HEK293 (cell line): ENCODE data around the gene TAS1R2.

Source experiments
- CTCF ChIA-PET: fragments of 350-600 bp; formaldehyde crosslinking; extraction: SDS; loops from one replicate; lab custom pipeline; 2021; ENCODE audit warnings: antibody characterized with exemption; lab: Yijun Ruan, JAX
- POLR2A ChIA-PET: fragments of 300-600 bp; formaldehyde crosslinking; extraction: SDS; loops from one replicate; lab custom pipeline; 2020; ENCODE audit warnings: antibody characterized with exemption, inconsistent platforms; lab: Yijun Ruan, JAX
- H3K27ac ChIP-seq: fragments of 200-500 bp; sonication (Bioruptor generic); 2 replicates; pipeline ENCODE4 v1.5.1; 2014; ENCODE audit warnings: low read depth, low read length, control low read depth, inconsistent platforms; ENCODE audit errors: extremely low read depth
- H3K36me3 ChIP-seq, 2 experiments: fragments of 200-500 bp in 1 of 2; sonication (Bioruptor generic) in 1 of 2; 1 replicate in 1 of 2; 2 replicates in 1 of 2; pipeline ENCODE4 v1.5.1; 2014 to 2017; ENCODE audit warnings: inconsistent platforms in 2 of 2, low read length in 2 of 2; ENCODE audit not compliant: control insufficient read depth in 2 of 2, insufficient read depth in 1 of 2
- H3K4me1 ChIP-seq: fragments of 200-500 bp; sonication (Bioruptor generic); 2 replicates; pipeline ENCODE4 v1.5.1; 2014; ENCODE audit warnings: mild to moderate bottlenecking, low read length, inconsistent platforms; ENCODE audit not compliant: control insufficient read depth, insufficient read depth
- H3K4me3 ChIP-seq: 2 replicates; pipeline ENCODE4 v1.5.1; 2011; ENCODE audit warnings: low read depth, mild to moderate bottlenecking, control low read depth, low read length, moderate library complexity
- H3K9me3 ChIP-seq: fragments of 200-500 bp; sonication (Bioruptor generic); 2 replicates; pipeline ENCODE4 v1.5.1; 2014; ENCODE audit warnings: low read depth, low read length, inconsistent platforms; ENCODE audit not compliant: control insufficient read depth, insufficient read depth
- ATF2 ChIP-seq: fragments of 450-650 bp; formaldehyde crosslinking; IDR thresholded peaks from 2 replicates; pipeline ENCODE4 v1.5.1; 2016; ENCODE audit warnings: missing biosample characterization, missing genetic modification characterization, low read depth
- PBX3 ChIP-seq: sonication (generic); formaldehyde crosslinking; IDR thresholded peaks from 2 replicates; pipeline ENCODE4 v1.8.1; 2022; ENCODE audit warnings: mild to moderate bottlenecking, moderate library complexity, missing genetic modification reagents
- PRDM1 ChIP-seq: fragments of 450-650 bp; formaldehyde crosslinking; IDR thresholded peaks from 2 replicates; pipeline ENCODE4; 2016; ENCODE audit warnings: missing biosample characterization, missing genetic modification characterization
- PRDM4 ChIP-seq: fragments of 450-650 bp; formaldehyde crosslinking; IDR thresholded peaks from 2 replicates; pipeline ENCODE4 v1.5.1; 2017; ENCODE audit warnings: missing biosample characterization, missing genetic modification characterization
- TCF7L2 ChIP-seq: IDR thresholded peaks from 2 replicates; pipeline ENCODE4 v1.6.1; 2011; ENCODE audit warnings: low read depth, mild to moderate bottlenecking, inconsistent platforms, low read length, moderate library complexity, borderline replicate concordance
- ZBTB17 ChIP-seq: fragments of 450-650 bp; formaldehyde crosslinking; IDR thresholded peaks from 2 replicates; pipeline ENCODE4 v1.5.1; 2016; ENCODE audit warnings: missing biosample characterization, missing genetic modification characterization
- ZBTB21 ChIP-seq: fragments of 450-650 bp; formaldehyde crosslinking; IDR thresholded peaks from 2 replicates; pipeline ENCODE4 v1.5.1; 2017; ENCODE audit warnings: missing biosample characterization, missing genetic modification characterization
- ZBTB48 ChIP-seq: fragments of 450-650 bp; formaldehyde crosslinking; IDR thresholded peaks from 2 replicates; pipeline ENCODE4 v1.5.1; 2016; ENCODE audit warnings: missing biosample characterization, missing genetic modification characterization
- ZNF138 ChIP-seq: fragments of 450-650 bp; formaldehyde crosslinking; IDR thresholded peaks from 2 replicates; pipeline ENCODE4 v1.5.1; 2016; ENCODE audit warnings: missing biosample characterization, missing genetic modification characterization, borderline replicate concordance
- ZNF214 ChIP-seq: fragments of 450-650 bp; formaldehyde crosslinking; IDR thresholded peaks from 2 replicates; pipeline ENCODE4 v1.5.1; 2017; ENCODE audit warnings: missing biosample characterization, mild to moderate bottlenecking, missing genetic modification characterization, borderline replicate concordance
- ZNF280C ChIP-seq: fragments of 450-650 bp; formaldehyde crosslinking; IDR thresholded peaks from 2 replicates; pipeline ENCODE4 v1.5.1; 2016; ENCODE audit warnings: missing biosample characterization, missing genetic modification characterization
- ZNF354C ChIP-seq: fragments of 450-650 bp; formaldehyde crosslinking; IDR thresholded peaks from 2 replicates; pipeline ENCODE4 v1.5.1; 2016; ENCODE audit warnings: missing biosample characterization, missing genetic modification characterization, low read depth, borderline replicate concordance
- ZNF416 ChIP-seq: fragments of 450-650 bp; formaldehyde crosslinking; IDR thresholded peaks from 2 replicates; pipeline ENCODE4 v1.5.1; 2016; ENCODE audit warnings: missing biosample characterization, missing genetic modification characterization
- ZNF48 ChIP-seq: fragments of 450-650 bp; formaldehyde crosslinking; IDR thresholded peaks from 2 replicates; pipeline ENCODE4 v1.5.1; 2016; ENCODE audit warnings: missing biosample characterization, missing genetic modification characterization
- ZNF513 ChIP-seq: fragments of 450-650 bp; IDR thresholded peaks from 2 replicates; pipeline ENCODE4 v1.5.1; 2018; ENCODE audit warnings: missing biosample characterization, missing genetic modification characterization
- ZNF654 ChIP-seq: fragments of 450-650 bp; formaldehyde crosslinking; IDR thresholded peaks from 2 replicates; pipeline ENCODE4 v1.5.1; 2016; ENCODE audit warnings: low read depth, missing biosample characterization, missing genetic modification characterization
- ZNF707 ChIP-seq: fragments of 450-650 bp; formaldehyde crosslinking; IDR thresholded peaks from 2 replicates; pipeline ENCODE4 v1.5.1; 2016; ENCODE audit warnings: missing biosample characterization, missing genetic modification characterization
- ZNF777 ChIP-seq: fragments of 450-650 bp; formaldehyde crosslinking; IDR thresholded peaks from 2 replicates; pipeline ENCODE4 v1.5.1; 2017; ENCODE audit warnings: missing biosample characterization, missing genetic modification characterization, borderline replicate concordance
- ZNF792 ChIP-seq: fragments of 450-650 bp; formaldehyde crosslinking; IDR thresholded peaks from 2 replicates; pipeline ENCODE4 v1.5.1; 2016; ENCODE audit warnings: missing biosample characterization, missing genetic modification characterization
- ZNF837 ChIP-seq: fragments of 450-650 bp; formaldehyde crosslinking; IDR thresholded peaks from 2 replicates; pipeline ENCODE4 v1.5.1; 2016; ENCODE audit warnings: missing biosample characterization, missing genetic modification characterization

The TAS1R2 gene

GRCh38 chr1:18859560-18859959, at the start of gene TAS1R2:
TAS1R2 (minus strand) TSS chr1:18859660; CDS start chr1:18859660, 0 bp downstream.
- POLR2A ChIA-PET, result no interaction called here
- no peaks in the 10 kb centered on the region for H3K36me3 ChIP-seq
- TF ChIP-seq ZNF707 (tag by site-specific recombination), result no peak
- TF ChIP-seq PRDM1 (tag by site-specific recombination), result no peak
- TF ChIP-seq ZNF513 (tag by site-specific recombination), result no peak
- TF ChIP-seq ZNF416, result no peak
- no peak for TF ChIP-seq ZBTB48 (tag by site-specific recombination)
- no peak for TF ChIP-seq ZNF777
- no peak for TF ChIP-seq ZNF654 (tag by site-specific recombination)
- TF ChIP-seq ZNF138 (tag by site-specific recombination), result no peak
- no peak for TF ChIP-seq ATF2
- no peak for TF ChIP-seq ZNF48 (tag by site-specific recombination)
- no peak for TF ChIP-seq TCF7L2
- TF ChIP-seq ZNF837, result no peak
- TF ChIP-seq ZBTB17 (tag by site-specific recombination), result no peak
- TF ChIP-seq ZBTB21 (tag by site-specific recombination), result no peak
- TF ChIP-seq ZNF280C, result no peak
- TF ChIP-seq ZNF354C (tag by site-specific recombination), result no peak
- no peak for TF ChIP-seq ZNF792 (tag by site-specific recombination)
- TF ChIP-seq PBX3 (CRISPR knock-in tag), result no peak
- TF ChIP-seq PRDM4, result no peak
- no peak for TF ChIP-seq ZNF214
- no peak within 1 kb of the TSS for H3K4me3 ChIP-seq
- no peaks in the 10 kb centered on the region for H3K4me1 ChIP-seq
- H3K27ac ChIP-seq, result no peak within 1 kb of the TSS
- CTCF ChIA-PET, result no interaction called here
- no peaks in the 10 kb centered on the region for H3K9me3 ChIP-seq
